B cell (primary cell): ENCODE results near the gene LRG1. TPM values are rescaled to one million over a fixed set of nuclear protein-coding genes. Genes with fewer than 3 reads are reported as not detected.
"Not testable (repeated sequence)": the region's sequence is repeated elsewhere in the genome, so short reads cannot be mapped to it uniquely, and the experiment has no call there.

Experiments
- ATAC-seq: fragments of 200-7000 bp; cut with Tn5 transposase; one replicate; pipeline ENCODE4 v1.10.0; 2021; ENCODE audit warnings: low read depth, mild to moderate bottlenecking, moderate number of reproducible peaks, moderate library complexity
- CTCF ChIA-PET: fragments of 350-600 bp; sonication (Branson Sonifier 250); formaldehyde crosslinking; loops from one replicate; lab custom pipeline; 2021; ENCODE audit warnings: antibody characterized with exemption, inconsistent platforms; lab: Charles Lee
- POLR2A ChIA-PET: fragments of 350-600 bp; sonication (Branson Sonifier 250); formaldehyde crosslinking; loops from one replicate; lab custom pipeline; 2021; ENCODE audit warnings: antibody characterized with exemption; lab: Charles Lee
- DNase-seq: peaks from one replicate; pipeline ENCODE4 v3.0.0; 2013
- H2AFZ ChIP-seq: 2 replicates; pipeline ENCODE4 v1.6.1; 2012; ENCODE audit warnings: mild to moderate bottlenecking, low read depth, low read length; ENCODE audit not compliant: insufficient read depth, poor library complexity, severe bottlenecking
- H3K27ac ChIP-seq, 2 donors: 1 replicate in 1 of 2; 2 replicates in 1 of 2; pipeline ENCODE4 v1.5.1; 2012 to 2013; ENCODE audit warnings: low read length in 2 of 2, mild to moderate bottlenecking in 2 of 2, moderate library complexity in 1 of 2
- H3K27me3 ChIP-seq, 4 experiments: fragments of 200-600 bp in 1 of 4; sonication (generic) in 1 of 4; replicated peaks in 1 of 4; 1 replicate in 2 of 4; 2 replicates in 2 of 4; pipeline versions ENCODE4 v1.6.1 to v1.7.0; 2013 to 2016; ENCODE audit warnings: low read length in 3 of 4, mild to moderate bottlenecking in 2 of 4, mixed read lengths in 1 of 4, moderate library complexity in 1 of 4; ENCODE audit not compliant: insufficient read depth in 4 of 4, control insufficient read depth in 3 of 4; ENCODE audit errors: control extremely low read depth in 1 of 4
- H3K36me3 ChIP-seq, 2 experiments: replicated peaks in 1 of 2; 1 replicate in 1 of 2; 2 replicates in 1 of 2; pipeline versions ENCODE4 v1.6.1 to v1.7.1; 2013; ENCODE audit warnings: low read length in 1 of 2; ENCODE audit not compliant: insufficient read depth in 2 of 2, control insufficient read depth in 1 of 2; ENCODE audit errors: control extremely low read depth in 1 of 2, extremely low read depth in 1 of 2
- H3K4me1 ChIP-seq, 2 donors: fragments of 200-600 bp in 1 of 2; sonication (generic) in 1 of 2; 1 replicate in 1 of 2; 2 replicates in 1 of 2; pipeline versions ENCODE4 v1.5.1 to v1.6.1; 2013 to 2017; ENCODE audit warnings: low read length in 2 of 2; ENCODE audit not compliant: control insufficient read depth in 2 of 2, insufficient read depth in 2 of 2
- H3K4me2 ChIP-seq: replicated peaks from 2 replicates; pipeline ENCODE3; 2012; ENCODE audit warnings: mild to moderate bottlenecking, low read depth, low read length; ENCODE audit not compliant: poor library complexity, severe bottlenecking
- H3K4me3 ChIP-seq, 5 experiments: fragments of 200-600 bp in 1 of 5; sonication (generic) in 1 of 5; 1 replicate in 3 of 5; 2 replicates in 2 of 5; pipeline versions ENCODE4 v1.5.1 to v1.7.0; 2011 to 2016; ENCODE audit warnings: low read length in 4 of 5, mild to moderate bottlenecking in 4 of 5, low read depth in 2 of 5, control low read depth in 1 of 5, moderate library complexity in 1 of 5; ENCODE audit not compliant: insufficient read depth in 1 of 5; ENCODE audit errors: control extremely low read depth in 1 of 5, extremely low read depth in 1 of 5
- H3K79me2 ChIP-seq: fragments of 200-600 bp; sonication (generic); one replicate; pipeline ENCODE4 v1.6.0; 2016; ENCODE audit warnings: low read length; ENCODE audit not compliant: control insufficient read depth, insufficient read depth
- H3K9ac ChIP-seq: fragments of 200-600 bp; sonication (generic); 2 replicates; pipeline ENCODE4 v1.6.1; 2017; ENCODE audit warnings: mild to moderate bottlenecking, low read length, moderate library complexity
- H3K9me3 ChIP-seq, 3 donors: one replicate each; pipeline versions ENCODE4 v1.6.1 to v1.7.1; 2013; ENCODE audit warnings: low read length in 2 of 3; ENCODE audit not compliant: control insufficient read depth in 2 of 3, insufficient read depth in 1 of 3; ENCODE audit errors: control extremely low read depth in 1 of 3
- H4K20me1 ChIP-seq: 2 replicates; pipeline ENCODE4 v1.6.0; 2012; ENCODE audit warnings: mild to moderate bottlenecking, low read length; ENCODE audit not compliant: insufficient read depth, control insufficient read depth, poor library complexity, severe bottlenecking
- H3K27ac Mint-ChIP-seq: one replicate; pipeline ENCODE4 v1.8.0; 2021; ENCODE audit warnings: mixed read lengths
- H3K27me3 Mint-ChIP-seq: one replicate; pipeline ENCODE4 v1.8.0; 2021; ENCODE audit warnings: mixed read lengths
- H3K4me1 Mint-ChIP-seq: one replicate; pipeline ENCODE4 v1.8.0; 2021; ENCODE audit warnings: mixed read lengths
- H3K4me3 Mint-ChIP-seq: one replicate; pipeline ENCODE4 v1.8.0; 2021; ENCODE audit warnings: mixed read lengths
- H3K9me3 Mint-ChIP-seq: one replicate; pipeline ENCODE4 v1.8.0; 2022; ENCODE audit warnings: mixed read lengths; ENCODE audit not compliant: insufficient read depth
- EZH2 ChIP-seq: IDR thresholded peaks from 2 replicates; pipeline ENCODE4 v1.6.1; 2012; ENCODE audit warnings: borderline replicate concordance, low read depth, mild to moderate bottlenecking, moderate library complexity, low read length; ENCODE audit not compliant: insufficient read depth, poor library complexity, severe bottlenecking
- WGBS: methylation state at CpG from one replicate; pipeline ENCODE4 v1.1.5; 2013; ENCODE audit warnings: missing lambda C conversion rate; ENCODE audit not compliant: insufficient coverage; 5-methylcytosine and 5-hydroxymethylcytosine counted together
- intact Hi-C: fragments of 100-400 bp; cut with micrococcal nuclease; formaldehyde crosslinking; loops from one replicate; pipeline ENCODE4 v1.10.0; 2022
- polyA plus RNA-seq: library from polyadenylated mRNA; depleted of rRNA; stranded (reverse); fragments of >200 nt; gene quantifications from 2 replicates; pipeline ENCODE4 v1.2.3, GENCODE V29; 2012
- total RNA-seq, 2 donors: library from RNA; stranded (reverse); fragments of 120-200 nt in 1 of 2; gene quantifications; 1 replicate in 1 of 2; 2 replicates in 1 of 2; pipeline versions ENCODE4 v1.2.3 to v1.2.4, GENCODE V29; 2013 to 2022
- TF ChIP-seq, protein P1 (sequence below): fragments of 200-600 bp; IDR thresholded peaks from one replicate; pipeline ENCODE4 v1.8.0; 2022; ENCODE audit warnings: antibody characterized with exemption, mild to moderate bottlenecking

Gene LRG1
- total and polyA plus RNA-seq, 2 donors (not counting 1 experiment from before 2014, with no cell fraction given) = 0.21 to 0.27 TPM

DNA sequence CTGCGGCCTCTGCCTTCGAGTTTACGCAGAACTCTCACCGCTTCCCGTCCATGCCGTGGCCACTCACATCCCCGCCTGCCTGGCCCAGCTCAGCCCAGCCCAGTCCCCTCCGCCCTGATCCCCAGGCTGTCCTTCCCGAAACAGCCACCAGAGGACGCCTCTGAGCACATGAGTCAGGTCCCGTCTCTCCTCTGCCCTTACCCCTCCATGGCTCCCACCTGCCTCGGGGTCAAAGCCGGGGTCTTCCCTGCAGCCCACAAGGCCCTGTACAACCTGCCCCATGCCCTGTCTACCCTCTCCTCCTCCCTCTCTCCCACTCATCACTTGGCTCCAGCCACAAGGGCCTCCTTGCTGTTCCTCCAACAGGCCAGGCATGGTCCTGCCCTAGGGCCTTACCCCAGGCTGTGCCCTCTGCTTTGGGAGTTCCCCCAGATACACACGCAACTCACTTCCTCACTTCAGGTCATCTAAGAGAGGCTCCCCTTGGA, 27.8 kb upstream of the LRG1 start:
- Mint-ChIP-seq H3K4me3 (no peak overlapping the region), H3K27ac (no peak overlapping the region), H3K4me1 (no peaks in the 10 kb centered on the region), H3K9me3 (no peaks in the 10 kb centered on the region), H3K27me3 (peaks cover 9% of the 10 kb centered on the region)
- H3K27ac ChIP-seq = no peak overlapping the region
- no peaks in the 10 kb centered on the region for H3K79me2 ChIP-seq
- no peak for TF ChIP-seq EZH2
- TF ChIP-seq, protein P1, sequence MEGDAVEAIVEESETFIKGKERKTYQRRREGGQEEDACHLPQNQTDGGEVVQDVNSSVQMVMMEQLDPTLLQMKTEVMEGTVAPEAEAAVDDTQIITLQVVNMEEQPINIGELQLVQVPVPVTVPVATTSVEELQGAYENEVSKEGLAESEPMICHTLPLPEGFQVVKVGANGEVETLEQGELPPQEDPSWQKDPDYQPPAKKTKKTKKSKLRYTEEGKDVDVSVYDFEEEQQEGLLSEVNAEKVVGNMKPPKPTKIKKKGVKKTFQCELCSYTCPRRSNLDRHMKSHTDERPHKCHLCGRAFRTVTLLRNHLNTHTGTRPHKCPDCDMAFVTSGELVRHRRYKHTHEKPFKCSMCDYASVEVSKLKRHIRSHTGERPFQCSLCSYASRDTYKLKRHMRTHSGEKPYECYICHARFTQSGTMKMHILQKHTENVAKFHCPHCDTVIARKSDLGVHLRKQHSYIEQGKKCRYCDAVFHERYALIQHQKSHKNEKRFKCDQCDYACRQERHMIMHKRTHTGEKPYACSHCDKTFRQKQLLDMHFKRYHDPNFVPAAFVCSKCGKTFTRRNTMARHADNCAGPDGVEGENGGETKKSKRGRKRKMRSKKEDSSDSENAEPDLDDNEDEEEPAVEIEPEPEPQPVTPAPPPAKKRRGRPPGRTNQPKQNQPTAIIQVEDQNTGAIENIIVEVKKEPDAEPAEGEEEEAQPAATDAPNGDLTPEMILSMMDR = peak; percentile 51
- CTCF ChIA-PET = interaction anchor here (0.9 to 2.6 kb wide), 6 partner anchors 9 to 70 kb away, joined by 3 to 24 read pairs (median 4); no protein-coding TSS in a partner anchor
- POLR2A ChIA-PET = no interaction called here
- H3K27me3 ChIP-seq = peaks cover 0 to 8% (median 0%) of the 10 kb centered on the region in 4 experiments
- no peak overlapping the region for H3K4me3 ChIP-seq
- ATAC-seq = peak; percentile 43
- 74% methylated on average over 14 of the region's 14 CpGs for WGBS
- intact Hi-C loops = loop anchor here (2.0 kb wide), 1 partner anchor 69 kb away; no protein-coding TSS in a partner anchor
- no peaks in the 10 kb centered on the region for H3K36me3 ChIP-seq
- H3K9me3 ChIP-seq = peaks cover 0 to 4% (median 0%) of the 10 kb centered on the region in 3 donors
- no peak overlapping the region for H2AFZ ChIP-seq
- H3K4me2 ChIP-seq = no peak overlapping the region
- no peaks in the 10 kb centered on the region for H3K4me1 ChIP-seq
- no peaks in the 10 kb centered on the region for H4K20me1 ChIP-seq
- H3K9ac ChIP-seq = no peak overlapping the region
- peak; percentile 53 for DNase-seq

DNA sequence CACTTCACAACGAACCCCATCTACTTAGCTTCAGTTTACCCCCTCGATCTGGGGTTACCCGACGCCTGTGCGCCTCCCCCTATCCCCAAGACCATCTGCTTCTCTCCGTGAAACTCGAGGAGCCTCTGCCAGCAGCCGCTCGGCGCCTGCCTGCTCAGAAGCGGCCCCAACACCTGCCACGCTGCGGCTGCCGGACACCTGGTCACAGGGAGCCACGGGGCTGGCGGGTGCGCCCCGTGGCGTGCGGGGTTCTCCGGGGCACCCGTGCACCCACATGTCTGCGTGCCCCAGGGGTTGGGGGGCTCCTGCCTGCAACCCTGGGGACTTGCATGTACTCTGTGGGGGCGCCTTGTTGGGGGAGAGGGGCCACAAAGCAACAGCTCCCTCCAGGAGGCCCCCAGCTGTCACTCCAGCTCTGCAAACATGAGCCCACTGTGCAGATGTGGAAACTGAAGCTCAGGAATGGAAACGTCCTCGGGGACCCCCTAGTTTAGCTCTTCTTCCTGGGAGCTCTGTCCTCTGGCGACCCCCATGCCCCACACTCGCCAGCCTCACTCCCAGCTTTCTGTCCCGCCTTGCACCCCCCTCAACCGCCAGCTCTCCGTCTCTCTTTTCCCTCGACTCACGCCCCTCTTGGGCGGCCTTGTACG, 26.7 kb upstream of the LRG1 start:
- no peak for TF ChIP-seq EZH2
- TF ChIP-seq, protein P1 = no peak
- intact Hi-C loops = loop anchor here (2.0 kb wide), 1 partner anchor 70 kb away; no protein-coding TSS in a partner anchor
- Mint-ChIP-seq H3K4me1 (peaks cover 3% of the 10 kb centered on the region), H3K27me3 (peaks cover 9% of the 10 kb centered on the region), H3K9me3 (no peaks in the 10 kb centered on the region), H3K4me3 (no peak overlapping the region), H3K27ac (no peak overlapping the region)
- peaks cover 0 to 4% (median 0%) of the 10 kb centered on the region in 3 donors for H3K9me3 ChIP-seq
- H3K36me3 ChIP-seq = no peaks in the 10 kb centered on the region
- CTCF ChIA-PET = interaction anchor here (0.6 to 2.6 kb wide), 5 partner anchors 64 to 1081 kb away, joined by 3 to 24 read pairs (median 3); no protein-coding TSS in a partner anchor
- POLR2A ChIA-PET = no interaction called here
- no peak for DNase-seq
- no peak overlapping the region for H2AFZ ChIP-seq
- no peak overlapping the region for H3K4me3 ChIP-seq
- H3K27me3 ChIP-seq = peaks cover 0 to 8% (median 0%) of the 10 kb centered on the region in 4 experiments
- no peak overlapping the region for H3K4me2 ChIP-seq
- no peaks in the 10 kb centered on the region for H3K79me2 ChIP-seq
- H3K9ac ChIP-seq = no peak overlapping the region
- no peak overlapping the region for H3K27ac ChIP-seq
- H4K20me1 ChIP-seq = no peaks in the 10 kb centered on the region
- no peaks in the 10 kb centered on the region for H3K4me1 ChIP-seq
- 87% methylated on average over 34 of the region's 35 CpGs for WGBS
- ATAC-seq = no peak

DNA sequence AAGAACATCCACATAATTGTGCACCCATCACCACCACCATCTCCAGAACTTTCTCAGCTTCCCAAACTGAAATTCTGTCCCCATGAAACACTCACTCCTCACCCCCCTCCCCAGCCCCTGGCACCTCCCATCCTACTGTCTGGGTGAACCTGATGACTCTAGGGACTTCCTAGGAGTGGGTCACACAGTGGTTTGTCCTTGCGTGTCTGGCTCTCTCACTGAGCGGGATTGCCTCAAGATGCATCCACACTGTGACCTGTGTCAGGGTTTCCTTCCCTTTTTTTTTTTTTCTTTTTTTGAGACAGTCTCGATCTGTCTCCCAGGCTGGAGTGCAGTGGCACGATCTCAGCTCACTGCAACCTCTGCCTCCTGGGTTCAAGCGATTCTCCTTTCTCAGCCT, 23.7 kb upstream of the LRG1 start:
- WGBS = 9% methylated on average over 4 of the region's 5 CpGs
- H3K9ac ChIP-seq, H3K9me3 Mint-ChIP-seq, H3K4me1 Mint-ChIP-seq, ATAC-seq, POLR2A ChIA-PET, H2AFZ ChIP-seq, H3K4me3 ChIP-seq, H3K4me2 ChIP-seq, H3K27me3 Mint-ChIP-seq, H3K79me2 ChIP-seq, DNase-seq, H3K36me3 ChIP-seq, H3K9me3 ChIP-seq, H3K4me3 Mint-ChIP-seq, H3K4me1 ChIP-seq, H4K20me1 ChIP-seq, intact Hi-C loops, H3K27ac ChIP-seq, H3K27ac Mint-ChIP-seq: not testable (repeated sequence)
- CTCF ChIA-PET = interaction anchor here (0.6 kb wide), 1 partner anchor 86 kb away, joined by 7 read pairs; no protein-coding TSS in a partner anchor
- H3K27me3 ChIP-seq = peaks cover 0 to 14% (median 0%) of the 10 kb centered on the region in 4 experiments
